Left ventricle myocardium superior (tissue), 1 donor: ENCODE measurements around the gene SLC39A9. TPM values are rescaled to one million over a fixed set of nuclear protein-coding genes. Genes with fewer than 3 reads are reported as not detected.
"Not testable (repeated sequence)": the region's sequence is repeated elsewhere in the genome, so short reads cannot be mapped to it uniquely, and the experiment has no call there.

Source experiments
- ATAC-seq: fragments of 200-7000 bp; cut with Tn5 transposase; one replicate; pipeline ENCODE4 v1.9.1; 2020; ENCODE audit warnings: mild to moderate bottlenecking, moderate library complexity
- DNase-seq: peaks from one replicate; pipeline ENCODE4 v3.0.0-alpha.2; 2020
- intact Hi-C: fragments of 100-400 bp; cut with micrococcal nuclease; formaldehyde crosslinking; loops from one replicate; pipeline ENCODE4 v1.11.0; 2022
- total RNA-seq: library from RNA; stranded (reverse); fragmentation: NEBNext Ultra II Directional; extraction: Animal tissue kit (Norgen Biotek cat#: 25700); gene quantifications from one replicate; pipeline ENCODE4 v1.2.1, GENCODE V29; 2021
- donor health status: DM: no; HTN: yes; CAD: no; lungs with severe emphysema.

The SLC39A9 gene
- total RNA-seq, 1 donor from 2014 or later: 18.4 TPM

DNA sequence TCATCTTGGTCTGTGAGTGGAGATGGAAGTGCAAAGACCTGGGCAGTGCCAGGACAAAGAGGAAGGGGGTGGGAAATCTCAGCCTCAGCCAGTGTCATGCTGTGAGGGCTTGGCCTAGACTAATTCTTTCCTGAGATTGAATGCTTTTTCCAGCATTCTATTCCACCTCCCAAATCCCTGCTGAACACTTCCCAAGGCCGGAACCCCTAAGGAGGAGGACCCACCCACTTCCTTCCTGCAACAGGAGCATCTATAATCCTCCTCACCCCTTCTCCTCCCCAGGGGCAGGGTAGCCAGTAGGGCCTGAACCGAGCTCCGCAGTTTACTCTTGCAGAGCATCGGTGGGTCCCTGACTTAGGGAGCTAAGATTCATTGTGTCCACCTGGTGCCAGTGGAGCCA lies 89.3 kb downstream of the SLC39A9 start:
- intact Hi-C loops: no loop called here
- DNase-seq (no peak), ATAC-seq (no peak)

DNA sequence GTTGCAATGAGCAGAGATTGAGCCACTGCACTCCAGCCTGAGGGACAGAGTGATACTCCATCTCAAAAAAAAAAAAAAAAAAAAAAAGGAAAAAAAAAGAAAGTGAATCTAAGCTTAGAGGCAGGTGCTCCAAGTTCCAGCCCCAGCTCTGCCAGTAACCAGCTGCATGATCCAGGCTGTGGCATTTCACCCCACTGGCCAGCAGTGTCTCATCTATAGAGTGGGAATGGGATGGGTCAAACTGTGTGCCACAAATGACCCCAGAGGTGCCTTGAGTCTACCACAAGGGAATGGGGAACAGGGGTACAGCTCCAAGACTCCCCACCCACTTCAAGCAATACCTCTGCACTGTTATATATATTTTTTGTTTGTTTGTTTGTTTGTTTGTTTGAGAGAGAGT lies 91.0 kb downstream of the SLC39A9 start:
- intact Hi-C loops: no loop called here
- ATAC-seq: no peak
- no peak for DNase-seq

DNA sequence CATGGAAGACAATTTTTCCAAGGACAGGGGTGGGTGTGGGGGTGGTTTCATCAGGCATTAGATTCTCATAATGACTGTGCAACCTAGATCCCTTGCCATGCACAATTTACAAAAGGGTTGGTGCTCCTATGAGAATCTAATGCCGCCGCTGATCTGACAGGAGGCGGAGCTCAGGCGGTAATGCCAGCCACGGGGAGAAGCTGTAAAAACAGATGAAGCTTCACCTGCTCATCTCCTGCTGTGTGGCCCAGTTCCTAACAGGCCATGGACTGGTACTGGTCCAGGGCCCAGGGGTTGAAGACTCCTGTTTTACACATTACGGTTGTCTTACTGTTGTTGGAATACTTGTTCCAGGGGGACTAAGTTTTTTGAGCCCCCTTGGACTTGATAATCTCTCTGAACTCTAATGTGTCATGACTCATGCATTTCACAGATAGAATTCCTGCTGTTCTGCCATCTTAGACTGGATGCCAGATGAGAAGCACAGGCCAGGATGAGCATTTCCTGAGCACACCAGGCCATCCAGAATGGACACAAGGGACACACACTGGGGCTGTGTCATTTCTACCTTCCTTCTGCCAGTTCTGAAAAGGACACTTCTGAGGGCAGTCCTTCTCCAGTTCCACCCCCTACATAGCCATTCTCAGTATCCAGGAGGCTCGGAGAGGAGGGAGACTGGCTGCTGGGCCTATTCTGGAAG lies 91.9 kb downstream of the SLC39A9 start:
- ATAC-seq (no peak), DNase-seq (no peak)
- intact Hi-C loops: no loop called here

DNA sequence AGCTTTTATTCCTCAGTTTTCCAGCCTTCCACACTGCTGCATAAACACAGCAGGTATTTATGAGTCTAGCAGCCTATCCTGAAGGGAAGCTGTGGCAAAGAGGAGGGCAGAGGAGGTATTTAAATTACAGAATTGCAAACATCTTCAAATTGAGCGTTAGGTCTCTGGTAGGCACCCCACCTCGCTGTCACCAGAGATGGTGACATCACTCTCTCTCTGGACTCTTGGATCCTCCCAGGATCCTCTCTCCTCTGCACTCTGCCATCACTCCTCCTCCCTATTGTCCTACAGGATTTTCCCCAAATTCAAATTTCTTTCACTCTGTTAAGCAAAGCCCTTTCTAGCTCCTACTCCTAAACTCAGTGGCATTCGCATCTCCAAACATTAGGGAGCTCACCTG lies 92.7 kb downstream of the SLC39A9 start:
- ATAC-seq: no peak
- intact Hi-C loops: no loop called here
- no peak for DNase-seq

DNA sequence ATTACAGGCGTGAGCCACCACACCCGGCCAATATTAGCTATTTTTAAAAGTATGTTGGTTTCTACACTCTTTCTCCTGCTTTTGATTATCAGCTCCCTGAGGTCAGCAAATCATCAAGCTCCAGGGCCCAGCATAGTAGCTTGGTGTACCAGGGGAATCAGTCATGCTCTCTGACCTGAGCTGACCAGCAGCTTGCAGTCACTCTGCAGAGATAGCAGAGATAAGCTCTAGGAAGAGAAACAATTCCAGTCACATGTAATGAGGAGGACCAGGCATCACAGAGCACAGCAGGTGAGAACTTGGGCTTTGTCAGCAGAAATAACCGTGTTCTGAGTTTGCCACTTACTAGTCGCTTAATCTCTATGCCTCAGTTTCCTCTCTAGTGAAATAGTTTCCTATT lies 94.5 kb downstream of the SLC39A9 start:
- ATAC-seq (no peak), DNase-seq (no peak)
- intact Hi-C loops: no loop called here

DNA sequence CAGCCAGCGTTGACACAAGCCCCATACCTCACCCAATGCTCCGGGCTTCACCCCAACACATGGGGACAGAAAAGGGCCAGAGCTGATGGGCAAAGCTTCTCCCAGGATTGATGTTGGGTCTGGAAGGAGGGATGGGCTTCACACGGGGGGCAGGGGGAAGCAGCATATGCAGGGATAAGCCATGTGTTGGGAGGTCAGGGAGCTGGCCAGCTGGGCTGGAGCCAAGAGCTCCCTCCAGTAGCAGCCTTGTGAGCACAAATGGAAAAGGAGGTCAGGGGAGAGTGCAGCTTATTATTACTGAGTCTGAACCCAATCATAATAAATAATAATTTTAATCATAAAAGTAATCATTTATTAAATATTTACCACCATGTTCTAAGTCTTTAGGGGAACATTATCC lies 95.3 kb downstream of the SLC39A9 start:
- intact Hi-C loops: no loop called here
- ATAC-seq (no peak), DNase-seq (no peak)

DNA sequence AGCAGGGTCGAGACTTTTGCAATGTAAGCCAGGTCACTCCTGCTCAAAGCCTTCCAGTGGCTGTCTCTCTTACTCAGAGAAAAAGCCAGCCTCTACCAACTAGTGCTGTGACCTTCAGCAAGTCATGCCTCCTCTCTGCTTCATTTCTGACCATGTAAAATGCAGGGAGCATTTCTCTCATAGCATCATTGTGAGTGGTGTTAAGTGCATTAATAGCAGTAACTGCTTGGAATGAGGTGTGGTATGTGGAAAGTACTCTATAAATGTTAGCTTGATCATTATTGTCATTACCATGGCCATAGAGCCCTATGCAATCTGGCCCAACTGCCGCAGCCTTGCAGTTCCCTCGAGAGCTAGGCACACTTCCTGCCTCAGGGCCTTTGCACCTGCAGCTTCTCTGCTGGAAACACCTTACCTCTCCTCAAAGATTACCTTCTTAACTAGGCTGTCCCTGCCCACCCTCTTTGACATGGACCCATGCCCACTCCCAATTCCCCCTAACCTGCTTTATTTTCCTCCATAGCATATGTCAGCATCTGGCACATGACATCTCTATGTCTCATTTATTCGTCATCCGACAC lies 96.9 kb downstream of the SLC39A9 start:
- ATAC-seq (no peak), DNase-seq (no peak)
- intact Hi-C loops: no loop called here

DNA sequence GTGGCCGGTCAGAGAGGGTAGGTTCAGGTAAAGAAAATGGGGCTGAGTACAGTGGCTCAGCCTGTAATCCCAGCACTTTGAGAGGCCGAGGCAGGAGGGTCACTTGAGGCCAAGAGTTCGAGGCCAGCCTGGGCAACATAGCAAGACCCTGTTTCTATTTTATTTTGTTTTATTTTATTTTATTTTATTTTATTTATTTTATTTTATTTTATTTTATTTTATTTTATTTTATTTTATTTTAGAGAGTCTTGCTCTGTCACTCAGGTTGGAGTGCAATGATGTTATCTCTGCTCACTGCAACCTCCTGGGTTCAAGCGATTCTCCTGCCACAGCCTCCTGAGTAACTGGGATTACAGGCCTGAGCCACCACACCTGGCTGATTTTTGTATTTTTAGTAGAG lies 99.4 kb downstream of the SLC39A9 start:
- DNase-seq, intact Hi-C loops, ATAC-seq: not testable (repeated sequence)

DNA sequence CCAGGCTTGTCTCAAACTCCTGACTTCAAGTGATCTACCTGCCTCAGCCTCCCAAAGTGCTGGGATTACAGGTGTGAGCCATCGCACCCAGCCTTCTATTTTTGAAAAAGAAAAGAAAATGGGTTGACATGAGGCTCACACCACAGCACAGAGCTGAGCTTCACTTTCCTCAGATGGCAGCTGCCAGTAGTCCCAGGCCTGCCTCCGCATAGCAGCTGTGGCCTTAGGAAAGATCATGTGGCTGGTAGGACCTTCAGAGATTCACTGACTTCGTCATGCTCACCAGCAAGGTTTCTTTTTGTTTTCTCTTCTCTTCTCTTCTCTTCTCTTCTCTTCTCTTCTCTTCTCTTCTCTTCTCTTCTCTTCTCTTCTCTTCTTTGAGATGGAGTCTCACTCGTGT lies 99.8 kb downstream of the SLC39A9 start:
- DNase-seq, ATAC-seq, intact Hi-C loops: not testable (repeated sequence)

DNA sequence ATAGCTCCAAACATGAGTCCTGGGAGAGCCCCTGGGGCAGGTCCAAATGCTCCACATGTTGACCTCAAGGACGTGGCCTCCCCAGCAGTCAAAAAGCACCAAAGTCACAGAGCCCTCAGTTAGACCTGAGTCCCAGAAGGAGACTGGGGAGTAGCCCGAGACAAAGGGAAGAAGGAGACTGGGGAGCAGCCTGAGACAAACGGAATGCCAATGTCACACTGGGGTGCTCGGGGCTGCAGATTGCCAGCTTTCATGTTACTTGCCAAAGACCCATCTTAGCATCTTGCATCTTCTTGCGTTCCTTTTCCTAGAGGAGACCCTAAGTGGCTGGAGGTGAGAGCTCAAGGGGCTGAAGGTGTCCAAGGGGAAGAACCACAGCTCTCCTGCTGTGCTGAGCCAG lies 100.9 kb downstream of the SLC39A9 start:
- no peak for ATAC-seq
- intact Hi-C loops: no loop called here
- DNase-seq: no peak

DNA sequence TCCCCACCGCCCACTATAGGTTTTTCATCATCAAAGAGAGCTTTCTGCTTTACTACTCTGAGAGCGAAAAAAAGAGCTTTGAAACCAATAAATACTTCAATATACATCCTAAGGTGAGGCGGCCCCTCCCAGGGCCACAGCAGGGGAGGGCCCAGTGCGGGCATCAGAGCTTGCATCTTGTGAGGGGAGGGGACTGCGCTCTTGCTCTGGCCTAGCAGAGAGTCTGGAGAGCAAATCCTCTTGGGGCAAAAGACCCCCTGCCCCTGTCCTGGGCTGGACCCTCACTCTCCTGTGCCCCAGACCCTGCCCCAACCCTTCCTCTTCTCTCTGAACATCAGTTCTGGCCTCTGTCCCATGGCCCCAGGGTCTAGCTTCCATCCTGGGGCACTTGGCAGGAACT lies 101.6 kb downstream of the SLC39A9 start:
- intact Hi-C loops: no loop called here
- DNase-seq (no peak), ATAC-seq (no peak)

DNA sequence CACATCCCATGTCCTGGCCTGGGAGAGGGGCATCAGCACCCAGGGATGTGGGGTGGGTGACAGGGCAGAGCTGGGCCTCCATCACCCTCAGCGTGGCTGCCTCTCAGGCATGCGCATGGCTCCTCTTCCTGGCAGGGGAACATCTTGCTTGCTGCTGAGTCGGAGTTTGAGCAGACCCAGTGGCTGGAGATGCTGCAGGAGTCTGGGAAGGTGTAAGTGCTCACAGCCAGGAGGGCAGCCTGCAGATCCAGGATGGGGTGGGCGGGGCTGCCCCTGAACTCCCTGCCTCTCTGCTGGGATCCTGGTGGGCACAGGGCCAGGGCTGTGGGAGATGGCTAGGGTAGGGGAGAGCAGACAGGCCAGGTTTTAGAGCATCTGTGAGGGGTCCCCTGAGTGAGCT lies 102.2 kb downstream of the SLC39A9 start:
- DNase-seq: no peak
- peak; percentile 15 for ATAC-seq
- intact Hi-C loops: no loop called here

DNA sequence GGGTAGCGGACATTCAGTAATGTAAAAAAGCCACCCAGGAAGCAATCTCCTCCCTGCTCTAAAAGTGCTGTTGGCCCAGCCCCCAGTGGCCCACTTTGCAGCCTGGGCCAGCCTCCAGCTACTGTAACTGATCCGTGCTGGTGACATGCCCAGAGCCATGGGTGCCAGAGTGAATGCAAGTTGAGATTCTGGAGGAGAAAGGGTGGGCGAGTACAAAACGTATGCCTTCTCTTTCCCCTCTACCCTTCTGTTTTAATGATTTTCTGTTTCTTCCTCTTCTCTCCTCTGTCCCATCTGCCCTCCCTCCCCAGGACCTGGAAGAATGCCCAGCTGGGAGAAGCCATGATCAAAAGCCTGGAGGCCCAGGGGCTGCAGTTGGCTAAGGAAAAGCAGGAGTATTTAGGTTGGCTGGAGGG lies 102.9 kb downstream of the SLC39A9 start:
- DNase-seq (peak; percentile 86), ATAC-seq (peak; percentile 93)
- intact Hi-C loops: no loop called here

DNA sequence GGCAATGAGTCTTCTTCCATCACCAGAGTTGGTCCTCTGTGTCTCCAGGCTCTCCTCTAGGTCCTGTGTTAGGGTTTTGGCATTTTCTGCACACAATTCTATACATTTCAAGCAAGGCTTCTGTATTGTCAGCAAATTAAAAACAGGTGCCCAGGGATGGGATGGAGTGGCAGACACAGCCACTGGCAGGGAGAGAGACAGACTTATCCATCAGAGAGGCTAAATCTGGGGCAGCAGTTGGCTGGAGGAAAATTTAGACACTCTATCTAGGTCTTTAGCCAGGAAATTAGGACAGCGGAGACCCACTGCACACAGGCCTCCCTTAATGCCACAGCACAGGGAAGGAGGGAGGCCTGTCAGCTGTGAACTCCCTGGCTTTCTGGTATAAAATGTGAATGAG lies 106.3 kb downstream of the SLC39A9 start:
- DNase-seq: no peak
- ATAC-seq: no peak
- intact Hi-C loops: no loop called here

DNA sequence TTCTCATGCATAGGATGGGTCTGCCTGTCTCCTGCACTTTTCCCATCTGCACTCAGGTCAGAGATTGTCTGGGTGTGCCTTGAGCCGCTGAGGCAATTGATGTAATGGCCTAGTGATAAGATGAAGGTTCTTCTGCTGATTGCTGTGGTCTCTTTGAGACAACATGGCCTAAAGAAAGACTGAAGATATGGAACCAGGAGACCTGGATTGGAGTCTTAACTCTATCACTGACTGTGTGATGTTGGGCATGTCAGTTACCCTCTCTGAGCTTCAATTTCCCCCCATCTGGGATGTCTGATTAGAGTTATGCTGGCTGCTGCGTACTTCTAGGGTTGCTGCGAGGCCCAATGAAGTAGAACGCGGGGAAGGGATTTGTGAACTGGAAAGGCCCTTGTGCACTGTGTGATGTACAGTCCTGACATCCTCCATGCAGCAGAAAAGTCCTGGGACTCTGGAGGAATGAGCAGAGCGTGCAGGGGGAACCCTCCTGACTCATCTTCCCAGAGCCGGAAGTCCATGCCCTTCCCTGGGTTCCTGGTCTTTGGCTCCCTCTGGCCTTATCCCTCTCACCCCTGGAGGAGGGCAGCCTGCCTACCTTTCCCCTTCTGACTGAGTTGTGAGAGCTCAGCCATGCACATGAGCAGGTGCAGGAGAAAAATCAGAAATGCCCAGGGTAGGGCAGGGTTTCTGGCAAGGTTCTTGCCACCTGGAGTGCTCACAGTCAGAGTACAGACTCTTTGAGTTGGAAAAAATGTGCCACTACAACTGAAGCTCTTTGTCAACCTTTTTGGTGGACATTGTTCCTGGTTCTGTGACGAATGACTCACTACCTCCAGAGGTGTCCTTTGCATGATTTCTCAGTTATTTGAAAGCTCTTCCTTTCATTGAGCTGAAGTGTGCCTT lies 107.1 kb downstream of the SLC39A9 start:
- ATAC-seq: no peak

DNA sequence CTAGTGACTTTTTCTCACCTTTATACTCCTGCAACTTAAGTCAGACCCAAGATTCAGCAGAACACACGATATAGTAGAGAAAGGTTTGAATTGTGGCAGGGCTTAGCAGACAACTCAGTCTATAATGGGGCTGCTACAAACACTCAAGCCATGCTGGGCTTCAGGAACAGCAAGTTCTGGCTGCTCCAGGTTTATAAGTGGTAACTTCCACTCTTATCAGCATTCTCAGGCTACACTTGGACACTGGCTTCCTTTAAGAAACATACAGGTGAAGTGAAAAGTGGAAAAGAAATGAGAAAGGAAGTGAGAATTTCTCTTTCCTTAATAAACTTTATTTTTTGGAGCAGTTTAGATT lies 107.7 kb downstream of the SLC39A9 start:
- no peak for ATAC-seq
- intact Hi-C loops: no loop called here

More for the DNA sequence above, 107.1 kb downstream of the SLC39A9 start:
- intact Hi-C loops: no loop called here
- no peak for DNase-seq

More for the DNA sequence above, 107.7 kb downstream of the SLC39A9 start:
- no peak for DNase-seq
